GM23338 (cell line): ENCODE measurements around the gene CCDC91. TPM values are rescaled to one million over a fixed set of nuclear protein-coding genes. Genes with fewer than 3 reads are reported as not detected.

Experiments
- ATAC-seq: fragments of 200-7000 bp; cut with Tn5 transposase; 3 replicates; pipeline ENCODE4 v1.9.1; 2020
- DNase-seq: peaks from one replicate; pipeline ENCODE4 v3.0.0-alpha.2; 2015; ENCODE audit warnings: low spot score
- H2AFZ ChIP-seq: fragments of 200-600 bp; sonication (generic); 2 replicates; pipeline ENCODE4 v1.8.0; 2016; ENCODE audit warnings: antibody characterized with exemption, mild to moderate bottlenecking, moderate library complexity
- H3F3A ChIP-seq: fragments of 200-600 bp; sonication (generic); replicated peaks from 2 replicates; pipeline ENCODE4 v1.8.0; 2017; ENCODE audit warnings: antibody characterized with exemption, mixed run types, low read depth
- H3K27ac ChIP-seq: fragments of 200-600 bp; sonication (generic); 2 replicates; pipeline ENCODE4 v1.6.1; 2016; ENCODE audit warnings: low read depth
- H3K27me3 ChIP-seq: fragments of 200-600 bp; sonication (generic); 2 replicates; pipeline ENCODE4 v1.8.0; 2016; ENCODE audit warnings: mild to moderate bottlenecking, mixed run types, moderate library complexity; ENCODE audit not compliant: insufficient read depth
- H3K36me3 ChIP-seq: fragments of 200-600 bp; sonication (generic); 2 replicates; pipeline ENCODE4 v1.8.0; 2016; ENCODE audit warnings: mild to moderate bottlenecking; ENCODE audit not compliant: insufficient read depth
- H3K4me1 ChIP-seq: fragments of 200-600 bp; sonication (generic); 2 replicates; pipeline ENCODE4 v1.8.0; 2016; ENCODE audit warnings: mild to moderate bottlenecking, moderate library complexity; ENCODE audit not compliant: insufficient read depth
- H3K4me2 ChIP-seq: fragments of 200-600 bp; sonication (generic); 2 replicates; pipeline ENCODE4 v1.7.1; 2017; ENCODE audit warnings: mixed run types
- H3K4me3 ChIP-seq: fragments of 200-600 bp; sonication (generic); 2 replicates; pipeline ENCODE4 v1.6.1; 2016; ENCODE audit warnings: mixed run types
- H3K79me2 ChIP-seq: fragments of 200-600 bp; sonication (generic); replicated peaks from 2 replicates; pipeline ENCODE4 v1.8.0; 2017; ENCODE audit warnings: mild to moderate bottlenecking; ENCODE audit not compliant: insufficient read depth
- H3K9me2 ChIP-seq: fragments of 200-600 bp; sonication (generic); 2 replicates; pipeline ENCODE4 v1.8.0; 2017; ENCODE audit not compliant: insufficient read depth
- H4K20me1 ChIP-seq: fragments of 200-600 bp; sonication (generic); replicated peaks from 2 replicates; pipeline ENCODE4 v1.8.0; 2017; ENCODE audit warnings: mild to moderate bottlenecking; ENCODE audit not compliant: insufficient read depth
- H3K27ac Mint-ChIP-seq: 2 replicates; pipeline ENCODE4 v1.8.0; 2020; ENCODE audit warnings: inconsistent platforms, mild to moderate bottlenecking, moderate library complexity, mixed read lengths
- H3K27me3 Mint-ChIP-seq: 3 replicates; pipeline ENCODE4 v1.8.0; 2022; ENCODE audit warnings: low read depth, mild to moderate bottlenecking, moderate library complexity, mixed read lengths, inconsistent platforms; ENCODE audit not compliant: insufficient read depth, poor library complexity
- H3K36me3 Mint-ChIP-seq: 3 replicates; pipeline ENCODE4 v1.8.0; 2021; ENCODE audit warnings: low read depth, mild to moderate bottlenecking, inconsistent platforms, moderate library complexity, mixed read lengths
- H3K4me1 Mint-ChIP-seq: 3 replicates; pipeline ENCODE4 v1.8.0; 2020; ENCODE audit warnings: mild to moderate bottlenecking, inconsistent platforms, mixed read lengths
- H3K4me3 Mint-ChIP-seq: 3 replicates; pipeline ENCODE4 v1.8.0; 2021; ENCODE audit warnings: moderate library complexity, mild to moderate bottlenecking, inconsistent platforms, mixed read lengths
- H3K9me3 Mint-ChIP-seq: 3 replicates; pipeline ENCODE4 v1.8.0; 2020; ENCODE audit warnings: moderate library complexity, mild to moderate bottlenecking, inconsistent platforms, mixed read lengths
- CREB1 ChIP-seq: fragments of 250-450 bp; sonication (Bioruptor Pico); IDR thresholded peaks from 2 replicates; pipeline ENCODE4 v1.5.0; 2020; ENCODE audit warnings: low read depth, mild to moderate bottlenecking, moderate library complexity
- CTCF ChIP-seq, 2 experiments: fragments of 200-600 bp in 1 of 2; sonication (generic) in 1 of 2; conservative IDR thresholded peaks; 2 replicates each; pipeline versions ENCODE4 v1.5.1 to v1.6.1; 2016 to 2017; ENCODE audit warnings: antibody characterized with exemption in 2 of 2, low read depth in 2 of 2, mild to moderate bottlenecking in 2 of 2, moderate library complexity in 1 of 2
- ETS1 ChIP-seq: IDR thresholded peaks from 2 replicates; pipeline ENCODE4 v1.6.1; 2016; ENCODE audit warnings: antibody characterized with exemption
- EZH2 ChIP-seq: fragments of 200-600 bp; sonication (generic); IDR thresholded peaks from one replicate; pipeline ENCODE4 v1.8.0; 2017; ENCODE audit warnings: antibody characterized with exemption, mild to moderate bottlenecking, low read depth; ENCODE audit not compliant: unreplicated experiment
- EZH2phosphoT487 ChIP-seq: fragments of 200-600 bp; sonication (generic); IDR thresholded peaks from one replicate; pipeline ENCODE4 v1.8.1; 2018; ENCODE audit warnings: antibody characterized with exemption; ENCODE audit not compliant: unreplicated experiment
- JUNB ChIP-seq: IDR thresholded peaks from one replicate; pipeline ENCODE4 v1.6.1; 2016; ENCODE audit warnings: antibody characterized with exemption; ENCODE audit not compliant: unreplicated experiment
- NANOG ChIP-seq: IDR thresholded peaks from 2 replicates; pipeline ENCODE4 v1.6.1; 2016; ENCODE audit warnings: antibody characterized with exemption, borderline replicate concordance
- POLR2AphosphoS5 ChIP-seq: IDR thresholded peaks from 2 replicates; pipeline ENCODE4 v1.6.1; 2016; ENCODE audit warnings: antibody characterized with exemption, low read depth
- REST ChIP-seq: IDR thresholded peaks from one replicate; pipeline ENCODE4 v1.6.1; 2018; ENCODE audit warnings: antibody characterized with exemption; ENCODE audit not compliant: unreplicated experiment
- STAT1 ChIP-seq: IDR thresholded peaks from one replicate; pipeline ENCODE4 v1.6.1; 2016; ENCODE audit warnings: antibody characterized with exemption; ENCODE audit not compliant: unreplicated experiment
- ZNF114 ChIP-seq: fragments of 250-450 bp; sonication (Bioruptor Pico); IDR thresholded peaks from 2 replicates; pipeline ENCODE4 v1.5.0; 2020; ENCODE audit warnings: mild to moderate bottlenecking, moderate library complexity
- ZNF331 ChIP-seq: fragments of 250-450 bp; sonication (Bioruptor Pico); IDR thresholded peaks from 2 replicates; pipeline ENCODE4 v1.5.0; 2020; ENCODE audit warnings: low read depth, mild to moderate bottlenecking, moderate library complexity
- ZNF462 ChIP-seq: fragments of 250-450 bp; sonication (Bioruptor Pico); IDR thresholded peaks from 2 replicates; pipeline ENCODE4 v1.5.0; 2020; ENCODE audit warnings: mild to moderate bottlenecking, moderate library complexity
- polyA plus RNA-seq: library from polyadenylated mRNA; unstranded; fragments of >200 nt; fragmentation: Nextera tagmentation; extraction: Ambion mirVana; gene quantifications from 2 replicates; pipeline ENCODE4 v1.2.1, GENCODE V29; 2016
- total RNA-seq: library from RNA; depleted of rRNA; stranded (reverse); fragments of >200 nt; shearing (Covaris generic); gene quantifications from 2 replicates; pipeline ENCODE4 v1.2.3, GENCODE V29; 2014

The CCDC91 gene
- total and polyA plus RNA-seq, 2 experiments from 2014 or later, result 24.7 to 48.7 TPM

GRCh38 chr12:28421374-28421773 lies 231.1 kb downstream of the CCDC91 start (continued):
- no peak for TF ChIP-seq ZNF462
- no peak for TF ChIP-seq STAT1
- TF ChIP-seq JUNB, result no peak
- TF ChIP-seq ZNF331, result no peak
- no peak for TF ChIP-seq CREB1 (CRISPR knock-in tag)
- no peak for TF ChIP-seq POLR2AphosphoS5
- TF ChIP-seq EZH2, result no peak

GRCh38 chr12:28424965-28425364 lies 234.7 kb downstream of the CCDC91 start:
- H3K27ac Mint-ChIP-seq, result no peak overlapping the region
- TF ChIP-seq CREB1 (CRISPR knock-in tag) (no peak), STAT1 (no peak), ZNF331 (no peak), POLR2AphosphoS5 (no peak), EZH2phosphoT487 (no peak), CTCF (conservative IDR thresholded peaks at IDR 0.05; ENCODE audit: low read depth in 2 of 2) (no peak), REST (no peak), ZNF114 (CRISPR knock-in tag) (no peak), ETS1 (no peak), JUNB (no peak), NANOG (no peak)

More at GRCh38 chr12:28424965-28425364, 234.7 kb downstream of the CCDC91 start:
- no peaks in the 10 kb centered on the region; the same call in 1 of the 3 replicates for H3K9me3 Mint-ChIP-seq
- Histone ChIP-seq H3K9me2 (no peaks in the 10 kb centered on the region), H3K4me1 (no peaks in the 10 kb centered on the region), H3K27ac (no peak overlapping the region), H3K27me3 (no peaks in the 10 kb centered on the region), H4K20me1 (no peaks in the 10 kb centered on the region), H3K36me3 (no peaks in the 10 kb centered on the region), H3K4me3 (no peak overlapping the region), H3F3A (no peaks in the 10 kb centered on the region), H3K4me2 (no peak overlapping the region), H2AFZ (no peak overlapping the region), H3K79me2 (no peaks in the 10 kb centered on the region)
- H3K27me3 Mint-ChIP-seq, result peaks cover 3% of the 10 kb centered on the region
- no peak for DNase-seq
- peaks cover 5% of the 10 kb centered on the region; the same call in 2 of the 3 replicates for H3K4me1 Mint-ChIP-seq
- peaks cover 10% of the 10 kb centered on the region; the same call in 2 of the 3 replicates for H3K36me3 Mint-ChIP-seq
- no peak overlapping the region for H3K4me3 Mint-ChIP-seq
- ATAC-seq, result no peak
